A549 treated with AZD2906 at 1 μM for 4 hours (cell line): ENCODE data around the gene PEX11G. TPM values are rescaled to one million over a fixed set of nuclear protein-coding genes. Genes with fewer than 3 reads are reported as not detected.

ENCODE experiments used
- total RNA-seq: library from RNA; stranded (reverse); fragments of 200-300 nt; extraction: Qiagen RNA extraction; gene quantifications from 5 replicates; pipeline ENCODE4 v1.2.3, GENCODE V29; 2022

PEX11G gene
- total RNA-seq = 2.0 to 2.4 TPM (median 2.1 TPM) in 5 replicates

DNA sequence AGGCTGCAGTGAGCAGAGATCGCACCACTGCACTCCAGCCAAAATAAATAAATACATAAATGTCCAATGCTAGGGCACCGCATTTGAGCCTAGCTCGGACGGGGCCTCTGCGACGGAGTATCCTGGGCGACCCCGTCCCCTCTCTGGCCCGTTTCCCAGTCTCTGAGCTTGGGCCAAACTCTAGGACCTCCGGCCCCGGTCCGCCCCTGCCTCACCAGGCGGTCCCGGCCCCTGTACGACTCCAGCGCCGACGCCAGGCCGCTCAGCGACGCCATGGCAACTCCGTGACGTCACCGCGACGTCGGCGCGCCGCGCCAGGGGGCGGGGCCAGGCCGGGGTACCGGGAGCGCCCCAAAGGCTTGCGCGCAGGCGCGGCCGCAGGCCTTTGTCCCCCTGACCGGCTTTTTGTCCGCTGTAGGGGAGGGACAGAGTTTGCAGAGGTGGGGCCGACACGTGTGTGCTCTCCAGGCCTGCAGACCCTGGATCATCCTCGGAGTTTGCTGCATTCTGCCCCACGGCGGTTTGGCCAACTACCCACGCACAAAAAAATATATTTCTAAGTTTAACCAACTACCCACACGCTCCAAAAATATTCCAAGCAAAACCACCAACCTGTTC, at the start of gene PEX11G:
TSS of gene PEX11G (minus strand) at position 300 of the 618 bp plus-strand sequence. CDS start at position 275, 25 bp downstream.

DNA sequence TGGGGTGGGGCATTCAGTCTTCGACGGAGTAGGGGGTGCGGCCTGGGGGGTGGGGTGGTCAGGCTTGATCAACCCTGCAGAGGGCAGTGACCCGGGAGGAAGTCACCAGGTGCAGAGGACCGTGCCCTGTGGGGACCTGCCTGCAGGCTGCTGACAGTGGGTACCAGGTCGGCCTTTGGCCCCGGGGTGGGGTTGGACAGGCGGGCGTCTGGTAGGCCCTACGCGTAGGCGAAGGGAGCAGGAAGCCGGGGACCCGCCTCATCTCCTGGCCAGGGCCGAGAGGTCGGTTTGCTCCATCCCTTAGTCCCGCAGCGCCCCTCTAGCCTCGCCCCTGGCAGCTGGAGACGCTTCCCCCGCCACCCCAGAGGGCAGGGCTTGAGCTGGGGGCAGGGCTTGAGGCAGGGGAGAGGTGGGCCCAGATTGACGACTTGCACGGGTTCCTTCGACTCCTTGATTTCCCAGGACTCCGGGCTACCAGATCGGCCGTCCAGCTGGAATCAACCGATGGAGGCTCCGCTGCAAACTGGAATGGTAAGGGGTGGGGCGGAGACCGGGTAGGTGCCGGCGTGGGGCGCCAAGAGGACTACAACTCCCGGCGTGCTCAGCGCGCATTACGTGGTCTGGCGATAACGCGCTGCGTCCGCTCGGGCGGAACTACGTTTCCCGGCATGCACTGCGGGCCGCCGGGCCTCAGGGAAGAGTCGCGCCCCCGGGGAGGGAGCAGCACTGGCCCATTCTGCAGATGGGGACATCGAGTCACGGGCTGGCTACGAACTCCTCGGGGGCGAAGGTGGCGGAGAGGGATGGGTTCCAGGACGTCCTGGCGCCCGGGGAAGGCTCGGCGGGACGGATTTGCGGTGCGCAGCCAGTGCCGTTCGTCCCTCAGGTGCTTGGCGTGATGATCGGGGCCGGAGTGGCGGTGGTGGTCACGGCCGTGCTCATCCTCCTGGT, 46.5 kb upstream of the PEX11G start, which contains the start of gene PNPLA6:
TSS of gene PNPLA6 (plus strand) at position 671 of the 951 bp plus-strand sequence. CDS start at position 743, 72 bp downstream.

DNA sequence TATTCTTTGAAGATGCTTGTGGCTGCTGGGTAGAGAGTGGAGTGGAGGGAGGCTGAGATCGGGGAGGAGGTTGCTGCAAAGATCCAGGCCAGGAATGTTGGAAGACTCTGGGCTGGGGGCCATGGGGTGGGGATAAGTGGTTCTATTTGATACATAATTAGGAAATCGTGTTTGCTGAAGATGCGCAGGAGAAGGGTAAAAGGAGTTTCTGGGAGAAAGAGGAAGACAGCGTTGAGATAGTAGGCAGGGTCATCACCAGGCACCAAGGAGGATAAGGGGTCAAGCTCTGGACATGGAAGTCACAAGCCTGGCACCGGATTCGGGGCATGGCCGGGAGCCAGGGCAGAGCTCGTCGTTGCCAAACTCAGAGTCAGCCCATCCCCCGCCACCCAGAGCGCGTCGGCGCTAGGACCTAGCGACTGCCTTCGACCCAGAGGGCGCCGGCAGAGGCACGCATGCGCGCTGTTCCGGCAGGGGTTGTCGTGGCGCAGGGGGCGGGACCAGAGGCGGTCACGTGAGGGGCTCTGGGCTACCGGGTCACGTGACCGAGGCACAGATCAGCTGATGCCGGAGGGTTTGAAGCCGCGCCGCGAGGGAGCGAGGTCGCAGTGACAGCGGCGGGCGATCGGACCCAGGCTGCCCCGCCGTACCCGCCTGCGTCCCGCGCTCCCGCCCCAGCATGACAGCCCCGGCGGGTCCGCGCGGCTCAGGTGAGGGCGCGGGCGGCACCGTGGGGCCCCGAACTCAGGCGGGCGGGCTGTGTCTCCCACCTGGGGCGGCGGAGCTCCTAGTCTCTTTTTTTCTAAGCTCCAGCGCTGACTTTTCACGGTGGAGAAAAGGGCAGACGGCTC, 33.5 kb upstream of the PEX11G start, which contains the start of gene MCOLN1:
TSS of gene MCOLN1 (plus strand) at position 553 of the 851 bp plus-strand sequence. CDS start at position 680, 127 bp downstream.

DNA sequence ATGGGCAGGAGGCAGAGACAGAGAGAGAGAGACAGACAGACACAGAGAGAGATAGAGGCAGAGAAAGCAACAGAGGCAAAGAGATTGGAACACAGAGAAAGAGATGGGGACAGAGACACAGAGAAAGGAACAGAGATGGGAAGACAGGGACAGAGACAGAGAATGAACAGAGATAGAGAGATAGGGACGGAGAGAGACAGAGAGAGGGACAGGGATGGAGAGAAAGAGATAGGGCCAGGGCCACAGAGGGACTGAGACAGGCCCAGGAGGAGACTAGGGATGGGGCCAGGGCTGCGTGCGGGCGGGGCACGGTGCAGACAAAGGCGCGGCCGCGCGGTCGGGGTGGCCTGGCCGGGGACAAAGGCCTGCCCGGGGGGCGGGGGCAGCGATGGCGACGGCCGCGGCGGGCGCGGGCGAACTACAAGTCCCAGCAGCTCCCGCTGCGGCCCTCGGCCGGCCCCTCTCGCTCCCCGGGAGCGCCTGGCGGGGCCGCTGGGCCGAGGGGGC, 26.9 kb upstream of the PEX11G start, which contains the start of gene ZNF358:
TSS of gene ZNF358 (plus strand) at position 459 of the 507 bp plus-strand sequence. CDS start 3,140 bp downstream, outside the sequence.

Other genes with a start within 250 kb of the PEX11G start
- 2.3 to 4.1 TPM (median 3.5 TPM) in 5 replicates for gene INSR, start 194.6 kb downstream of the PEX11G start, total RNA-seq
- gene ARHGEF18, start 140.1 kb downstream of the PEX11G start, total RNA-seq = 60.4 to 71.5 TPM (median 67.9 TPM) in 5 replicates
- 16.8 to 19.5 TPM (median 18.6 TPM) in 5 replicates for gene ZNF358, start 27.1 kb upstream of the PEX11G start, total RNA-seq
- gene MCOLN1, start 33.6 kb upstream of the PEX11G start, total RNA-seq = 7.4 to 13.1 TPM (median 11.5 TPM) in 5 replicates
- gene PNPLA6, start 46.7 kb upstream of the PEX11G start, total RNA-seq = 28.0 to 34.4 TPM (median 33.8 TPM) in 5 replicates
- 4.8 to 6.6 TPM (median 6.4 TPM) in 5 replicates for gene CAMSAP3, start 106.8 kb upstream of the PEX11G start, total RNA-seq
- gene XAB2, start 140.5 kb upstream of the PEX11G start, total RNA-seq = 23.5 to 28.2 TPM (median 27.6 TPM) in 5 replicates
- 47.0 to 60.6 TPM (median 52.7 TPM) in 5 replicates for gene PET100, start 140.8 kb upstream of the PEX11G start, total RNA-seq
- 0.23 TPM in 1 of 5 replicates, not detected in the others for gene PCP2, start 144.7 kb upstream of the PEX11G start, total RNA-seq
- 31.5 to 43.4 TPM (median 41.1 TPM) in 5 replicates for gene STXBP2, start 148.1 kb upstream of the PEX11G start, total RNA-seq
- gene RETN, start 180.0 kb upstream of the PEX11G start, total RNA-seq = not detected in 5 replicates
- not detected in 5 replicates for gene MCEMP1, start 188.1 kb upstream of the PEX11G start, total RNA-seq
- 38.4 to 108 TPM (median 106 TPM) in 5 replicates for gene TRAPPC5, start 191.8 kb upstream of the PEX11G start, total RNA-seq
- not detected in 5 replicates for gene FCER2, start 213.1 kb upstream of the PEX11G start, total RNA-seq
- gene CLEC4G, start 243.1 kb upstream of the PEX11G start, total RNA-seq = not detected in 5 replicates